ENCODE results near the gene SRC. TPM values are rescaled to one million over a fixed set of nuclear protein-coding genes. Genes with fewer than 3 reads are reported as not detected.

The SRC gene
- total RNA-seq, 2 donors from 2014 or later: 61.2 to 149 TPM

GRCh38 chr20:37363221-37364012 lies 17.5 kb downstream of the SRC start:
- WGBS: 72% methylated on average over 24 of the region's 24 CpGs
- no peaks in the 10 kb centered on the region for H3K36me3 ChIP-seq
- peaks cover 11% of the 10 kb centered on the region for H3K4me1 ChIP-seq (replicated peaks)
- no peak for DNase-seq (ENCODE audit: low spot score)
- intact Hi-C loops (cut with DNase I): no loop called here
- H3K27ac ChIP-seq: no peak overlapping the region
- no peak overlapping the region for H3K4me3 ChIP-seq
- H3K27me3 ChIP-seq (replicated peaks; ENCODE audit: insufficient read depth): no peaks in the 10 kb centered on the region
- no peaks in the 10 kb centered on the region for H3K9me3 ChIP-seq
- TF ChIP-seq CTCF (IDR thresholded peaks at IDR 0.05): no peak

- Histone ChIP-seq H3K4me1 (replicated peaks) (peaks cover 3% of the 10 kb centered on the region), H3K36me3 (no peaks in the 10 kb centered on the region), H3K9me3 (no peaks in the 10 kb centered on the region), H3K4me3 (no peak overlapping the region), H3K27me3 (replicated peaks; ENCODE audit: insufficient read depth) (no peaks in the 10 kb centered on the region), H3K27ac (no peak overlapping the region)
- WGBS: 88% methylated on average over 21 of the region's 21 CpGs
- DNase-seq (ENCODE audit: low spot score): no peak
- intact Hi-C loops (cut with DNase I): no loop called here
- TF ChIP-seq CTCF (IDR thresholded peaks at IDR 0.05): no peak
- no peak for TF ChIP-seq POLR2A (IDR thresholded peaks at IDR 0.05)
- TF ChIP-seq POLR2AphosphoS5 (IDR thresholded peaks at IDR 0.05): no peak
Observed at GRCh38 chr20:37364013-37364926, 18.3 kb downstream of the SRC start.

- intact Hi-C loops (cut with DNase I): no loop called here
- Histone ChIP-seq H3K36me3 (no peaks in the 10 kb centered on the region), H3K4me3 (no peak overlapping the region), H3K9me3 (no peaks in the 10 kb centered on the region), H3K27me3 (replicated peaks; ENCODE audit: insufficient read depth) (no peaks in the 10 kb centered on the region), H3K4me1 (replicated peaks) (no peaks in the 10 kb centered on the region), H3K27ac (no peak overlapping the region)
- TF ChIP-seq CTCF (IDR thresholded peaks at IDR 0.05): no peak
- WGBS: 76% methylated on average over 3 of the region's 3 CpGs
- DNase-seq (ENCODE audit: low spot score): no peak
Observed at GRCh38 chr20:37364927-37365272, 19.0 kb downstream of the SRC start.

GRCh38 chr20:37365760-37366638 lies 20.1 kb downstream of the SRC start:
- no peaks in the 10 kb centered on the region for H3K4me1 ChIP-seq (replicated peaks)
- 92% methylated on average over 6 of the region's 6 CpGs for WGBS
- H3K36me3 ChIP-seq: no peaks in the 10 kb centered on the region
- DNase-seq (ENCODE audit: low spot score): no peak
- H3K27me3 ChIP-seq (replicated peaks; ENCODE audit: insufficient read depth): no peaks in the 10 kb centered on the region
- no peak for TF ChIP-seq POLR2AphosphoS5 (IDR thresholded peaks at IDR 0.05)
- no peak for TF ChIP-seq POLR2A (IDR thresholded peaks at IDR 0.05)
- no peak for TF ChIP-seq CTCF (IDR thresholded peaks at IDR 0.05)
- no peak overlapping the region for H3K4me3 ChIP-seq
- intact Hi-C loops (cut with DNase I): no loop called here
- H3K9me3 ChIP-seq: no peaks in the 10 kb centered on the region
- H3K27ac ChIP-seq: no peak overlapping the region

All from prostate gland (tissue), 2 donors.